Measurements from ENCODE around the gene CDC42BPB.
A peak's percentile ranks its signal among the peaks of the same experiment; 100 is the strongest.
"Not testable (repeated sequence)": the region's sequence is repeated elsewhere in the genome, so short reads cannot be mapped to it uniquely, and the experiment has no call there.

CDC42BPB gene

GRCh38 chr14:103050935-103051334 is 6.4 kb downstream of the CDC42BPB start:
- no peak for DNase-seq (ENCODE audit: low read depth)
- TF ChIP-seq MYC (IDR thresholded peaks at IDR 0.05; ENCODE audit: low read depth, low read length) (no peak), MAX (IDR thresholded peaks at IDR 0.05; ENCODE audit: low read depth, low read length) (no peak), CTCF (IDR thresholded peaks at IDR 0.05; ENCODE audit: low read depth, low read length) (no peak), POLR2A (IDR thresholded peaks at IDR 0.05; ENCODE audit: extremely low read depth, insufficient read length) (no peak)

GRCh38 chr14:103047453-103047852 is 9.9 kb downstream of the CDC42BPB start:
- not testable (repeated sequence) for H3K4me3 ChIP-seq (ENCODE audit: low read depth, low read length); DNase-seq (ENCODE audit: low read depth)

More at GRCh38 chr14:103050935-103051334, 6.4 kb downstream of the CDC42BPB start:
- no peak overlapping the region for H3K4me3 ChIP-seq (ENCODE audit: low read depth, low read length)

- peak; percentile 20 for DNase-seq (ENCODE audit: low read depth)
- no peak overlapping the region for H3K4me3 ChIP-seq (ENCODE audit: low read depth, low read length)
- peak; percentile 74 for TF ChIP-seq MAX (IDR thresholded peaks at IDR 0.05; ENCODE audit: low read depth, low read length)
- TF ChIP-seq POLR2A (IDR thresholded peaks at IDR 0.05; ENCODE audit: extremely low read depth, insufficient read length) = no peak
Measured at GRCh38 chr14:103045371-103045869, 11.9 kb downstream of the CDC42BPB start.

GRCh38 chr14:103043257-103044015 is 13.9 kb downstream of the CDC42BPB start:
- no peak overlapping the region for H3K4me3 ChIP-seq (ENCODE audit: low read depth, low read length)
- DNase-seq (ENCODE audit: low read depth) = no peak
- no peak for TF ChIP-seq MAX (IDR thresholded peaks at IDR 0.05; ENCODE audit: low read depth, low read length)
- no peak for TF ChIP-seq MYC (IDR thresholded peaks at IDR 0.05; ENCODE audit: low read depth, low read length)
- no peak for TF ChIP-seq CTCF (IDR thresholded peaks at IDR 0.05; ENCODE audit: low read depth, low read length)
- no peak for TF ChIP-seq POLR2A (IDR thresholded peaks at IDR 0.05; ENCODE audit: extremely low read depth, insufficient read length)

- H3K4me3 ChIP-seq (ENCODE audit: low read depth, low read length) = no peak overlapping the region
- no peak for DNase-seq (ENCODE audit: low read depth)
- TF ChIP-seq POLR2A (IDR thresholded peaks at IDR 0.05; ENCODE audit: extremely low read depth, insufficient read length) = no peak
- no peak for TF ChIP-seq MAX (IDR thresholded peaks at IDR 0.05; ENCODE audit: low read depth, low read length)
- TF ChIP-seq CTCF (IDR thresholded peaks at IDR 0.05; ENCODE audit: low read depth, low read length) = no peak
- no peak for TF ChIP-seq MYC (IDR thresholded peaks at IDR 0.05; ENCODE audit: low read depth, low read length)
Measured at GRCh38 chr14:103041464-103041863, 15.9 kb downstream of the CDC42BPB start.

- no peak for DNase-seq (ENCODE audit: low read depth)
- TF ChIP-seq CTCF (IDR thresholded peaks at IDR 0.05; ENCODE audit: low read depth, low read length) (no peak), MAX (IDR thresholded peaks at IDR 0.05; ENCODE audit: low read depth, low read length) (no peak), MYC (IDR thresholded peaks at IDR 0.05; ENCODE audit: low read depth, low read length) (no peak), POLR2A (IDR thresholded peaks at IDR 0.05; ENCODE audit: extremely low read depth, insufficient read length) (no peak)
- no peak overlapping the region for H3K4me3 ChIP-seq (ENCODE audit: low read depth, low read length)
Measured at GRCh38 chr14:103033681-103034096, 23.7 kb downstream of the CDC42BPB start.
